Naive thymus-derived CD4-positive, alpha-beta T cell (primary cell): Measurements from ENCODE around the gene RGS6. TPM values are rescaled to one million over a fixed set of nuclear protein-coding genes. Genes with fewer than 3 reads are reported as not detected.
A peak's percentile ranks its signal among the peaks of the same experiment; 100 is the strongest.

ENCODE experiments used
- ATAC-seq: fragments of 150-1000 bp; cut with Tn5 transposase; 2 replicates; pipeline ENCODE4 v1.10.0; 2021; ENCODE audit warnings: mild to moderate bottlenecking, moderate library complexity
- CTCF ChIA-PET: fragments of 350-600 bp; sonication (Branson Sonifier 250); formaldehyde crosslinking; loops from one replicate; lab custom pipeline; 2021; ENCODE audit warnings: antibody characterized with exemption; lab: Charles Lee
- POLR2A ChIA-PET: fragments of 350-600 bp; sonication (Branson Sonifier 250); formaldehyde crosslinking; loops from one replicate; lab custom pipeline; 2021; ENCODE audit warnings: antibody characterized with exemption, inconsistent platforms; lab: Charles Lee
- DNase-seq, 9 donors: peaks; one replicate each; pipeline versions ENCODE4 v3.0.0 to v3.0.0-alpha.2; 2020 to 2022; ENCODE audit warnings: mixed read lengths in 1 of 9
- H3K27ac ChIP-seq: one replicate; pipeline ENCODE4 v1.7.0; 2013; ENCODE audit warnings: mild to moderate bottlenecking, low read depth, low read length, moderate library complexity
- H3K27me3 ChIP-seq, 2 donors: one replicate each; pipeline ENCODE4 v1.7.0; 2013; ENCODE audit warnings: low read length in 2 of 2, mild to moderate bottlenecking in 2 of 2, moderate library complexity in 2 of 2; ENCODE audit not compliant: control insufficient read depth in 2 of 2, insufficient read depth in 2 of 2
- H3K36me3 ChIP-seq, 3 experiments: 1 replicate in 2 of 3; 2 replicates in 1 of 3; pipeline ENCODE4 v1.7.0; 2013; ENCODE audit warnings: low read length in 3 of 3, mild to moderate bottlenecking in 3 of 3, moderate library complexity in 1 of 3; ENCODE audit not compliant: insufficient read depth in 3 of 3, control insufficient read depth in 2 of 3
- H3K4me1 ChIP-seq, 2 donors: one replicate each; pipeline ENCODE4 v1.7.0; 2013; ENCODE audit warnings: low read length in 2 of 2, mild to moderate bottlenecking in 2 of 2, moderate library complexity in 1 of 2; ENCODE audit not compliant: control insufficient read depth in 2 of 2, insufficient read depth in 2 of 2
- H3K4me3 ChIP-seq: 2 replicates; pipeline ENCODE4 v1.7.0; 2013; ENCODE audit warnings: mild to moderate bottlenecking, low read length
- H3K9me3 ChIP-seq, 3 experiments: 1 replicate in 2 of 3; 2 replicates in 1 of 3; pipeline ENCODE4 v1.7.0; 2013; ENCODE audit warnings: low read length in 3 of 3; ENCODE audit not compliant: control insufficient read depth in 2 of 3
- H3K27ac Mint-ChIP-seq, 9 donors: one replicate each; pipeline ENCODE4 v1.8.0; 2020 to 2022; ENCODE audit warnings: mixed read lengths in 9 of 9, mild to moderate bottlenecking in 8 of 9, moderate library complexity in 5 of 9, inconsistent platforms in 2 of 9
- H3K27me3 Mint-ChIP-seq, 5 donors: one replicate each; pipeline ENCODE4 v1.8.0; 2021 to 2022; ENCODE audit warnings: mixed read lengths in 5 of 5, mild to moderate bottlenecking in 1 of 5
- H3K36me3 Mint-ChIP-seq, 5 donors: one replicate each; pipeline ENCODE4 v1.8.0; 2020 to 2022; ENCODE audit warnings: mixed read lengths in 5 of 5, mild to moderate bottlenecking in 3 of 5, inconsistent platforms in 1 of 5
- H3K4me1 Mint-ChIP-seq, 7 donors: one replicate each; pipeline ENCODE4 v1.8.0; 2020 to 2022; ENCODE audit warnings: mixed read lengths in 7 of 7, mild to moderate bottlenecking in 3 of 7, inconsistent platforms in 1 of 7
- H3K4me3 Mint-ChIP-seq, 10 donors: one replicate each; pipeline ENCODE4 v1.8.0; 2020 to 2022; ENCODE audit warnings: mild to moderate bottlenecking in 10 of 10, mixed read lengths in 10 of 10, moderate library complexity in 6 of 10, inconsistent platforms in 2 of 10
- H3K9me3 Mint-ChIP-seq, 11 donors: one replicate each; pipeline ENCODE4 v1.8.0; 2020 to 2022; ENCODE audit warnings: mixed read lengths in 11 of 11, mild to moderate bottlenecking in 4 of 11, inconsistent platforms in 1 of 11, moderate library complexity in 1 of 11
- intact Hi-C, 2 donors: fragments of 100-400 bp; cut with micrococcal nuclease; formaldehyde crosslinking; loops; one replicate each; pipeline ENCODE4 v1.15.1; 2023
- polyA plus RNA-seq, 2 donors: library from polyadenylated mRNA; unstranded; fragments of 300-500 nt; fragmentation: Illumina TruSeq; gene quantifications; one replicate each; pipeline ENCODE4 v1.2.3, GENCODE V29; 2021
- total RNA-seq, 6 experiments: library from RNA in 5 of 6; stranded (reverse) in 5 of 6; gene quantifications; 1 replicate in 5 of 6; 2 replicates in 1 of 6; pipeline ENCODE4 v1.2.3 and lab custom pipeline; 2021 to 2026

The RGS6 gene
- total and polyA plus RNA-seq, 7 experiments from 2014 or later = 0.29 to 0.97 TPM; not detected in 5

DNA sequence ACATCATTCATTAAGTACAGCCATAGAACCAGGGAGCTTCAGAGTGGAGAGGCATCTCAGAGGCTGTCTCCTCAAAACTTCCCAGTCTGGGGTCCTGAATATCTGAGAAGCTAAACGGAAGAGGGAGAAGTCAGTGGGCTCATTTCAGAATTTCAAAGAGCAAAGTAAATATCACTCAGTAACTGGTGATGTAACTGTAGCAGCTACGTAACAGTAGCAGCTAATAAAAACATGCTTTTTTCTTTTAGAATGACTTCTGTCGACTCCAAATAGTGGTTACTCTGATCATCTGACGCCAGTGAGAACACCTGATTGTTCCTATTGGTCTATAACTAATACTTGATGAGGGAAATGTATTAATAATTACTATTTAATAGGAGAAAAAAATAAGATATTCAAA lies 578.3 kb downstream of the RGS6 start:
- peaks cover 0 to 6% (median 0%) of the 10 kb centered on the region in 11 donors for H3K9me3 Mint-ChIP-seq
- peaks cover 0 to 32% (median 0%) of the 10 kb centered on the region in 5 donors for H3K27me3 Mint-ChIP-seq
- H3K4me3 Mint-ChIP-seq = no peak overlapping the region
- intact Hi-C loops = no loop called here
- CTCF ChIA-PET = interaction anchor here (10.7 kb wide), 1 partner anchor 394 kb away, joined by 116 read pairs; no protein-coding TSS in a partner anchor
- no peak overlapping the region for H3K27ac Mint-ChIP-seq
- Histone ChIP-seq H3K4me1 (no peaks in the 10 kb centered on the region), H3K27ac (no peak overlapping the region), H3K27me3 (no peaks in the 10 kb centered on the region), H3K36me3 (no peaks in the 10 kb centered on the region), H3K9me3 (no peaks in the 10 kb centered on the region), H3K4me3 (no peak overlapping the region)
- POLR2A ChIA-PET = no interaction called here
- H3K4me1 Mint-ChIP-seq = peaks cover 0 to 30% (median 0%) of the 10 kb centered on the region in 7 donors
- DNase-seq (no peak), ATAC-seq (no peak)
- H3K36me3 Mint-ChIP-seq = peaks cover 0 to 18% (median 0%) of the 10 kb centered on the region in 5 donors

DNA sequence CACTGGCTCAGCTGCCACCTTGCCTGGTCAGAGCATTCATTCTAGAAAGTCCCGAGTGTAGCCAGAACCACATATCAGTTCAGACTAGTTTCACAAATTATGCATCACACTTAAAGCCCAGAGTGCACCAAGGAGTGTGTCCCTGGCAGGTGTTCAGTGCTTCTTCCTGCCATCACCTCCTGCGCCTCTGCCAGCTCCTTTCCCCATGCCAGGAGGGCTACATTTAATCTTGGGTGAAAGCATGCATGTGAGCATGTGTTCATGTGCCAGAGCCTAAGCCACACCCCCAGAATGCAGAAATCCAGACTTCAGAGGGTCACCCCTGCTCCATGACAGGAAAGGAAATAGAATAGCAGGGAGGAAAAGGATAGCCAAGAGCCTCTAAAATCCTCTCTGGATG lies 580.1 kb downstream of the RGS6 start:
- intact Hi-C loops = no loop called here
- DNase-seq = no peak
- Histone ChIP-seq H3K4me1 (peaks cover 3% of the 10 kb centered on the region in 2 donors), H3K9me3 (no peaks in the 10 kb centered on the region), H3K27me3 (no peaks in the 10 kb centered on the region), H3K36me3 (no peaks in the 10 kb centered on the region), H3K4me3 (no peak overlapping the region), H3K27ac (no peak overlapping the region)
- ATAC-seq = no peak
- H3K9me3 Mint-ChIP-seq = peaks cover 0 to 3% (median 0%) of the 10 kb centered on the region in 11 donors
- H3K27ac Mint-ChIP-seq = no peak overlapping the region
- H3K36me3 Mint-ChIP-seq = peaks cover 0 to 10% (median 0%) of the 10 kb centered on the region in 5 donors
- peaks cover 0 to 24% (median 0%) of the 10 kb centered on the region in 5 donors for H3K27me3 Mint-ChIP-seq
- H3K4me1 Mint-ChIP-seq = peaks cover 0 to 37% (median 8%) of the 10 kb centered on the region in 7 donors
- ChIA-PET CTCF (interaction anchor here (0.6 to 10.7 kb wide), 3 partner anchors 329 to 437 kb away, joined by 3 to 116 read pairs (median 4); no protein-coding TSS in a partner anchor), POLR2A (no interaction called here)
- no peak overlapping the region for H3K4me3 Mint-ChIP-seq

DNA sequence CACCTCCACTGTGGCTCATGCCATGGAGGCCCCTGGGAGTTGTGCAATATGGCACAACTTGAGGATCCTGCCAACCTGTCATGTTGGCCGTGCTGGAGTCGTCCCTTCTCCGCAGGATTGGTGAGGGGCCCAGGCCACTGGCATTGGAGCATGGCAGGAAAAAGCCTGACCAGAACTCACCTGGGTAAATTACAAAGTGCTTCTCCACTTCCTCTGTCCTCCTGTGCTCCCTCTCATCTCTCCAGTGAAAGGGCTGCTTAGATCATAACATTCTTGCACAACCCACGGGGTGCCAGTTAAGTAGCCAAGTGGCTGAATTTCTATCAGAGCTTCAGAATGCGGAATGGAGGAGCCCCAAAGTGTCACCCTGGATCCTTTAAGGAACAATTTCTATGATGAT lies 580.7 kb downstream of the RGS6 start:
- Histone ChIP-seq H3K4me1 (peaks cover 10% of the 10 kb centered on the region in 2 donors), H3K27me3 (no peaks in the 10 kb centered on the region), H3K9me3 (no peaks in the 10 kb centered on the region), H3K36me3 (no peaks in the 10 kb centered on the region), H3K4me3 (no peak overlapping the region), H3K27ac (no peak overlapping the region)
- Mint-ChIP-seq H3K9me3 (no peaks in the 10 kb centered on the region), H3K27me3 (peaks cover 0 to 22% (median 0%) of the 10 kb centered on the region in 5 donors), H3K4me3 (no peak overlapping the region), H3K36me3 (peaks cover 0 to 8% (median 0%) of the 10 kb centered on the region in 5 donors), H3K27ac (no peak overlapping the region), H3K4me1 (peaks cover 3 to 43% (median 14%) of the 10 kb centered on the region in 7 donors)
- no peak for DNase-seq
- no peak for ATAC-seq
- intact Hi-C loops = no loop called here
- CTCF ChIA-PET = interaction anchor here (1.7 to 10.7 kb wide), 3 partner anchors 391 to 436 kb away, joined by 4 to 116 read pairs (median 4); no protein-coding TSS in a partner anchor
- POLR2A ChIA-PET = interaction anchor here (0.6 kb wide), 1 partner anchor 412 kb away, joined by 4 read pairs; no protein-coding TSS in a partner anchor

DNA sequence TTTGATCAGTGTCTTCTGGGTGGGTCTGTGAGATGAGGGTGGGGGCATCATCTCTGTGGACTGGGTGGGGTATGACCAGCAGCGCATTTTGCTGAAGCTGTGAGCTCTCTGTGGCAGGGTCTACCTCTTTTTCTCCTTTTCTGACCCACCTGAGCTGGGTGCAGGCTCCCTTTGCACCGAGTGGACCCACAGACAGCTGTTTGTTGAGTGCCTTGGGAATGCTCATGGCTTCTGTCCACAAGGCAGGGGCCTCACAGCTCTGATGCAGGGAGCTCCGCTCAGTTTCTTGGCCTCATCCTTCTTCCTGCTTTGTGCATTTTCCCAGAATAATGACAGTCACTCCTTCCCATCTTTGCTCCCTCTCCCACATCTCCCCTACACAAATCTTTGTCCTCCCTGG lies 581.1 kb downstream of the RGS6 start:
- peaks cover 0 to 22% (median 0%) of the 10 kb centered on the region in 5 donors for H3K27me3 Mint-ChIP-seq
- intact Hi-C loops = no loop called here
- peaks cover 0 to 6% (median 0%) of the 10 kb centered on the region in 5 donors for H3K36me3 Mint-ChIP-seq

DNA sequence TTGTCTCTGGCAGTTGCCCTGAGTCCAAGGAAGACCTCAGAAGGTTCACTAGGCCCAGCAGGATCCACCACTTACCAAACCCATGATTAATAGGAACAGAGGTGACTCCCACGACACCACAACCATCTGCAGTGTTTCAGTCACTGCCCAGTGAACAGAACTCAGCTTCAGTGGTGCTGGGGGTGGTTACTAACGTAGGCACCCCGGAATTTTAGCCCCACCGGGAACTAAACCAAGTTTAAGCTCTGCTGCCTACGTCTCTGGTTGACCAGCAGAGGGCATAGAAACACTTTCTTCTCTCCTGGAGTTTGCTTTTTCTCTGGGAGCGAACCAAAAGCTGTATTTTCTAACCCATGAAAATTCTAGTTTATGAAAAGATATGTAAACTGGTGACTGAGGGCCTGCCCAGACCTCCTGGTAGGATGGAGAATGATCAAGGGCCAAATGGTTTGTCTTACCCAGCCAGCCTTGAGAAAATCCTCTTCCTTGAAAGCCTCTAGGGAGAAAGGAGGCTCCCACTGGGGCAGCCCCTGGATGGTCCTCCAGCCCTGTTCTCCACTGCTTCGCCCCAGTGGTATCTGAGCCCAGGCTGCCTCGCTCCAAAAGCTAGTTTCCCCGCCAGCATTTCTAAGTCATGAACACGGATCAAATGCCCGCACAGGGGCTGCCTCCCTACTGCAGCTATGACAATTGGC lies 581.9 kb downstream of the RGS6 start:
- ATAC-seq (no peak), DNase-seq (peak in 1 of 9 donors; percentile 11)
- H3K4me1 Mint-ChIP-seq = peaks cover 15 to 55% (median 26%) of the 10 kb centered on the region in 7 donors
- CTCF ChIA-PET = interaction anchor here (0.9 to 10.7 kb wide), 6 partner anchors 37 to 435 kb away, joined by 3 to 116 read pairs (median 4); no protein-coding TSS in a partner anchor
- no peak overlapping the region for H3K4me3 Mint-ChIP-seq
- H3K4me3 ChIP-seq = no peak overlapping the region
- no peaks in the 10 kb centered on the region for H3K27me3 ChIP-seq
- intact Hi-C loops = no loop called here
- H3K27ac Mint-ChIP-seq = peak overlapping the region in 2 of 9 donors; percentile 29 to 57
- peaks cover 18 to 22% of the 10 kb centered on the region in 2 donors for H3K4me1 ChIP-seq
- peaks cover 0 to 22% (median 0%) of the 10 kb centered on the region in 5 donors for H3K27me3 Mint-ChIP-seq
- H3K9me3 ChIP-seq = no peaks in the 10 kb centered on the region
- no peaks in the 10 kb centered on the region for H3K9me3 Mint-ChIP-seq
- no peak overlapping the region for H3K27ac ChIP-seq
- POLR2A ChIA-PET = no interaction called here
- H3K36me3 Mint-ChIP-seq = peaks cover 0 to 4% (median 0%) of the 10 kb centered on the region in 5 donors
- no peaks in the 10 kb centered on the region for H3K36me3 ChIP-seq

More for the DNA sequence above, 581.1 kb downstream of the RGS6 start:
- no peak for ATAC-seq
- H3K27ac ChIP-seq = no peak overlapping the region
- CTCF ChIA-PET = interaction anchor here (1.2 to 10.7 kb wide), 5 partner anchors 387 to 436 kb away, joined by 3 to 116 read pairs (median 4); no protein-coding TSS in a partner anchor
- Mint-ChIP-seq H3K9me3 (no peaks in the 10 kb centered on the region), H3K4me3 (no peak overlapping the region), H3K4me1 (peaks cover 8 to 47% (median 18%) of the 10 kb centered on the region in 7 donors), H3K27ac (peak overlapping the region in 2 of 9 donors; percentile 29 to 57)
- H3K9me3 ChIP-seq = no peaks in the 10 kb centered on the region
- POLR2A ChIA-PET = interaction anchor here (0.6 kb wide), 1 partner anchor 411 kb away, joined by 4 read pairs; no protein-coding TSS in a partner anchor
- no peaks in the 10 kb centered on the region for H3K36me3 ChIP-seq
- no peak overlapping the region for H3K4me3 ChIP-seq
- H3K4me1 ChIP-seq = peaks cover 14% of the 10 kb centered on the region in 2 donors
- no peaks in the 10 kb centered on the region for H3K27me3 ChIP-seq
- DNase-seq = no peak

DNA sequence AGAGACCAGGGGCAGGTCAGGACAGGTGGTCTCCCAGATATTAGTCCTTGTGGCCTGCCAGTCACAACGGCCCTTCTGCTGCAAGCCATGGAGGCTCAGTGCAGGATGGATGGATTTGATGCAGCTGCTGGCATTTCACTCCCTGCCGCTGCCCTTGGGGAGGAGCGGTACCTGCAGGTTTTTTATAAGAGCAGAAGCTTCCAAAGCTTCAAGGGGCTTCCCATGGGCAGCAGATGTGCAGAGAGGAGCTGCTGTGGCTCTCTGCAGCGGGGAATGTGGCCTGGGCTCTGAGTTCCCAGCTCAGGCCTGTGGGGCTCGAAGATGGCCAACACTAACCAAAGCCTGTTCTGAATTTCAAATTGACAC lies 582.4 kb downstream of the RGS6 start:
- Mint-ChIP-seq H3K27ac (no peak overlapping the region), H3K4me3 (no peak overlapping the region), H3K4me1 (peaks cover 21 to 60% (median 31%) of the 10 kb centered on the region in 7 donors), H3K36me3 (peaks cover 0 to 6% (median 0%) of the 10 kb centered on the region in 5 donors), H3K9me3 (peaks cover 0 to 4% (median 1%) of the 10 kb centered on the region in 11 donors), H3K27me3 (peaks cover 0 to 18% (median 0%) of the 10 kb centered on the region in 5 donors)
- ChIA-PET POLR2A (no interaction called here), CTCF (interaction anchor here (0.9 to 10.7 kb wide), 6 partner anchors 38 to 434 kb away, joined by 3 to 116 read pairs (median 4); no protein-coding TSS in a partner anchor)
- H3K27ac ChIP-seq = no peak overlapping the region
- no peaks in the 10 kb centered on the region for H3K36me3 ChIP-seq
- ATAC-seq (no peak), DNase-seq (no peak)
- no peaks in the 10 kb centered on the region for H3K9me3 ChIP-seq
- H3K4me1 ChIP-seq = peaks cover 23 to 27% of the 10 kb centered on the region in 2 donors
- H3K4me3 ChIP-seq = no peak overlapping the region
- H3K27me3 ChIP-seq = no peaks in the 10 kb centered on the region
- intact Hi-C loops = loop anchor here in 1 of 2 donors (5.0 kb wide), 1 partner anchor 198 kb away; no protein-coding TSS in a partner anchor
